Loucy (cell line): ENCODE data around the gene HAVCR2.

Experiments used
- H2AFZ ChIP-seq: fragments of 200-600 bp; sonication (generic); 2 replicates; pipeline ENCODE4 v1.6.0; 2016; ENCODE audit warnings: antibody characterized with exemption, mild to moderate bottlenecking, low read length, moderate library complexity
- H3F3A ChIP-seq: fragments of 200-600 bp; 2 replicates; pipeline ENCODE4 v1.6.0; 2016; ENCODE audit warnings: antibody characterized with exemption, low read depth, mild to moderate bottlenecking
- H3K27me3 ChIP-seq: fragments of 200-600 bp; sonication (generic); 2 replicates; pipeline ENCODE4 v1.6.1; 2014; ENCODE audit warnings: low read length, mild to moderate bottlenecking; ENCODE audit not compliant: insufficient read depth, poor library complexity, severe bottlenecking
- H3K36me3 ChIP-seq: fragments of 200-600 bp; sonication (generic); 2 replicates; pipeline ENCODE4 v1.6.1; 2016; ENCODE audit warnings: low read length; ENCODE audit not compliant: insufficient read depth
- H3K4me1 ChIP-seq: fragments of 200-600 bp; sonication (generic); 2 replicates; pipeline ENCODE4 v1.5.1; 2014; ENCODE audit warnings: low read length, mild to moderate bottlenecking; ENCODE audit not compliant: insufficient read depth, poor library complexity, severe bottlenecking
- H3K4me2 ChIP-seq: fragments of 200-600 bp; sonication (generic); 2 replicates; pipeline ENCODE4 v1.6.0; 2014; ENCODE audit warnings: antibody characterized with exemption, low read length, low read depth, mild to moderate bottlenecking; ENCODE audit not compliant: poor library complexity, severe bottlenecking
- H3K4me3 ChIP-seq: fragments of 200-600 bp; sonication (generic); 2 replicates; pipeline ENCODE4 v1.5.1; 2014; ENCODE audit warnings: low read length, mild to moderate bottlenecking, mixed read lengths; ENCODE audit not compliant: poor library complexity, severe bottlenecking
- H3K79me2 ChIP-seq: fragments of 200-600 bp; sonication (generic); 2 replicates; pipeline ENCODE4 v1.6.1; 2014; ENCODE audit warnings: low read length; ENCODE audit not compliant: insufficient read depth
- H3K9ac ChIP-seq: fragments of 200-600 bp; sonication (generic); 2 replicates; pipeline ENCODE4 v1.6.0; 2014; ENCODE audit warnings: mild to moderate bottlenecking, low read depth, low read length, moderate library complexity; ENCODE audit not compliant: poor library complexity, severe bottlenecking
- H3K9me2 ChIP-seq: fragments of 200-600 bp; sonication (generic); replicated peaks from 2 replicates; pipeline ENCODE4 v1.6.1; 2016; ENCODE audit warnings: low read depth, low read length, mixed read lengths
- H3K9me3 ChIP-seq: fragments of 200-600 bp; sonication (generic); 2 replicates; pipeline ENCODE4 v1.6.1; 2014; ENCODE audit warnings: mild to moderate bottlenecking, antibody characterized with exemption, low read length, low read depth; ENCODE audit not compliant: insufficient read depth
- H4K20me1 ChIP-seq: fragments of 200-600 bp; sonication (generic); 2 replicates; pipeline ENCODE4 v1.6.0; 2014; ENCODE audit warnings: antibody characterized with exemption, low read length, mild to moderate bottlenecking; ENCODE audit not compliant: insufficient read depth, poor library complexity, severe bottlenecking
- EZH2phosphoT487 ChIP-seq: fragments of 200-600 bp; IDR thresholded peaks from 2 replicates; pipeline ENCODE4 v1.6.1; 2018; ENCODE audit warnings: antibody characterized with exemption, mild to moderate bottlenecking, moderate library complexity, borderline replicate concordance
- TF ChIP-seq, protein P1 (sequence below): fragments of 200-600 bp; sonication (generic); conservative IDR thresholded peaks from 2 replicates; pipeline ENCODE4 v1.5.1; 2014; ENCODE audit warnings: mild to moderate bottlenecking, antibody characterized with exemption, low read length

HAVCR2 gene

DNA sequence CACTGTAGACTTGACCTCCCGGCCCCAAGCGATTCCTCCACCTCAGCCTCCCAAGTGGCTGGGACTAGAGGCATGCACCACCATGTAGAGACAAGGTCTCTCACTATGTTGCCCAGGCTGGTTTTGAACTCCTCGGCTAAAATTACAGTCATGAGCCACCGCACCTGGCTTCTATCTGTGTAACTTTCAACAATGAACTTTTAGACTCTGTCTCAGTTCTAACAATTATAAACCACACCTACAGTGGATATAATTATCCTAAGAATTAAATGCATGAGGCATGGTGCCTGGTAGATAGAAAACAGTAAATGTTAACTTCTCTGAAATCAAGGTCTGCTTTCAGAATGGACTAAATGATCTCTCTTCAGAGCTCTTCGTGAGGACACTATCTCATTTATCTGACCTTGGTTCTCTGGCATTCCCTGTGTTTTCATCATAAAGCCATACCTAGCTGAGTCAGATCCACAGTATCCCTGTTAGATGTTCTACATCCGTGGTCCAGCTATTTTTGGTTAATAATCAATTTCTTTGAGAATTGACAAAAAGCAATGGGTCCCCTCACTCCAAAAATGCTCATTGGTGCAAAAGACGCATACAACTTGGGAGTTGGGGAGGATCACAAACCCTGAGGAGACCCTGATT is 57.1 kb downstream of the HAVCR2 start:
- Histone ChIP-seq H3F3A (no peaks in the 10 kb centered on the region), H4K20me1 (no peaks in the 10 kb centered on the region), H3K79me2 (no peaks in the 10 kb centered on the region), H2AFZ (no peak overlapping the region), H3K4me1 (no peaks in the 10 kb centered on the region), H3K9me3 (no peaks in the 10 kb centered on the region), H3K27me3 (no peaks in the 10 kb centered on the region), H3K4me3 (no peak overlapping the region), H3K9me2 (no peaks in the 10 kb centered on the region), H3K36me3 (no peaks in the 10 kb centered on the region), H3K4me2 (no peak overlapping the region), H3K9ac (no peak overlapping the region)
- no peak for TF ChIP-seq EZH2phosphoT487
- TF ChIP-seq, protein P1, sequence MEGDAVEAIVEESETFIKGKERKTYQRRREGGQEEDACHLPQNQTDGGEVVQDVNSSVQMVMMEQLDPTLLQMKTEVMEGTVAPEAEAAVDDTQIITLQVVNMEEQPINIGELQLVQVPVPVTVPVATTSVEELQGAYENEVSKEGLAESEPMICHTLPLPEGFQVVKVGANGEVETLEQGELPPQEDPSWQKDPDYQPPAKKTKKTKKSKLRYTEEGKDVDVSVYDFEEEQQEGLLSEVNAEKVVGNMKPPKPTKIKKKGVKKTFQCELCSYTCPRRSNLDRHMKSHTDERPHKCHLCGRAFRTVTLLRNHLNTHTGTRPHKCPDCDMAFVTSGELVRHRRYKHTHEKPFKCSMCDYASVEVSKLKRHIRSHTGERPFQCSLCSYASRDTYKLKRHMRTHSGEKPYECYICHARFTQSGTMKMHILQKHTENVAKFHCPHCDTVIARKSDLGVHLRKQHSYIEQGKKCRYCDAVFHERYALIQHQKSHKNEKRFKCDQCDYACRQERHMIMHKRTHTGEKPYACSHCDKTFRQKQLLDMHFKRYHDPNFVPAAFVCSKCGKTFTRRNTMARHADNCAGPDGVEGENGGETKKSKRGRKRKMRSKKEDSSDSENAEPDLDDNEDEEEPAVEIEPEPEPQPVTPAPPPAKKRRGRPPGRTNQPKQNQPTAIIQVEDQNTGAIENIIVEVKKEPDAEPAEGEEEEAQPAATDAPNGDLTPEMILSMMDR, result no peak

DNA sequence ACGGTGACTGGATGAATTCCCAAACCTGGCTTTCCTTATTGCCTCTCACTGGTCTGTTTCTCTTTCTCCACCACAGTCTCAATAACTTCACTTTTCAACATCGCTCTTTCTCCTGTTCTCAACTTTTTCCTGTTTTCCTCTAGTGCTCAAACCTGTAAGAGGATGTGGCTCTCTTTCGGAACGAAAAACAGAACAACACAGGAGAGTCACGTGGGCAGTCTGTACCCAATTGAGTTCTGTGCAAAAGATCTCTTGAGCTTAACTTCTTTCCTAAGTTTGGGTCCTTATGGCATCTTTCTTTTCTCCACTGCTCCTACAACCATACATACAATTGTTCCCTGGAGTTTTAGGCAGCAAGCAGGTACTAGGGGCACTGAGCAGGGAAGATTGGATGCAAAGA is 58.8 kb downstream of the HAVCR2 start:
- no peaks in the 10 kb centered on the region for H3K4me1 ChIP-seq
- no peak for TF ChIP-seq EZH2phosphoT487
- TF ChIP-seq, protein P1, result no peak
- H2AFZ ChIP-seq, result no peak overlapping the region
- no peaks in the 10 kb centered on the region for H3K36me3 ChIP-seq
- no peaks in the 10 kb centered on the region for H4K20me1 ChIP-seq
- H3K9ac ChIP-seq, result no peak overlapping the region
- no peaks in the 10 kb centered on the region for H3K9me2 ChIP-seq
- no peak overlapping the region for H3K4me3 ChIP-seq
- no peak overlapping the region for H3K4me2 ChIP-seq
- no peaks in the 10 kb centered on the region for H3F3A ChIP-seq
- H3K27me3 ChIP-seq, result no peaks in the 10 kb centered on the region
- no peaks in the 10 kb centered on the region for H3K79me2 ChIP-seq
- no peaks in the 10 kb centered on the region for H3K9me3 ChIP-seq

DNA sequence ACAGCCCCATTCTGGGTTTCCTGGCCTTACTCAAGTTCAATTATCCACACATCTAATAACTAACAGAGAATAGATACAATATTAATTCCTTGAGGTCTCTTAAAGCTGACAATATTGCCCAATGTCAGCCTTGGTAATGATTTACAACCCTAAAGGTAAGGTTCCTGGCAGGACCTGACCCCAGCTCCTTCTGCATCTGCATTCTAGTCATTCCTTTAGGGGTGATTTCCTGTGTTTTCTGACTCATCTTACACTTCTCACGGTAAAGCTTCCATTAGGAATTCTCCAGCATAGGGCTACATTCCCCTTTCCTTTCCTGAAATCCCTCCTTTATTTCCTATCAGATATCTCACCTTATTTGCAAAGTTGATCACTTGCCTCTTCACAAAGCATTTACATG is 59.2 kb downstream of the HAVCR2 start:
- no peak for TF ChIP-seq EZH2phosphoT487
- TF ChIP-seq, protein P1, result no peak
- H3K4me2 ChIP-seq, result no peak overlapping the region
- no peak overlapping the region for H3K9ac ChIP-seq
- H3K9me2 ChIP-seq, result no peaks in the 10 kb centered on the region
- H3K36me3 ChIP-seq, result no peaks in the 10 kb centered on the region
- H4K20me1 ChIP-seq, result no peaks in the 10 kb centered on the region
- no peaks in the 10 kb centered on the region for H3F3A ChIP-seq
- no peak overlapping the region for H3K4me3 ChIP-seq
- H2AFZ ChIP-seq, result no peak overlapping the region
- no peaks in the 10 kb centered on the region for H3K27me3 ChIP-seq
- H3K9me3 ChIP-seq, result no peaks in the 10 kb centered on the region
- H3K4me1 ChIP-seq, result no peaks in the 10 kb centered on the region
- no peaks in the 10 kb centered on the region for H3K79me2 ChIP-seq
